ENCODE results near the gene LAMB3.
"Not testable (repeated sequence)": the region's sequence is repeated elsewhere in the genome, so short reads cannot be mapped to it uniquely, and the experiment has no call there.

Gene LAMB3

GRCh38 chr1:209652121-209652735 is at the start of gene LAMB3:
TSS of gene LAMB3 (minus strand) at chr1:209652425. CDS start at chr1:209650944, 1,481 bp downstream.
- DNase-seq: no peak

- DNase-seq: not testable (repeated sequence)
Measured at GRCh38 chr1:209700686-209701085, 48.5 kb upstream of the LAMB3 start.

- no peak for DNase-seq
Measured at GRCh38 chr1:209697126-209697525, 44.9 kb upstream of the LAMB3 start.

GRCh38 chr1:209696673-209697072 is 44.4 kb upstream of the LAMB3 start:
- no peak for DNase-seq

GRCh38 chr1:209692745-209693504 is 40.7 kb upstream of the LAMB3 start:
- peak; percentile 68 for DNase-seq

- DNase-seq: no peak
Measured at GRCh38 chr1:209692296-209692695, 40.1 kb upstream of the LAMB3 start.

GRCh38 chr1:209691237-209691636 is 39.0 kb upstream of the LAMB3 start:
- DNase-seq: no peak

GRCh38 chr1:209689477-209689876 is 37.3 kb upstream of the LAMB3 start:
- DNase-seq: no peak

GRCh38 chr1:209688746-209689234 is 36.6 kb upstream of the LAMB3 start:
- no peak for DNase-seq

GRCh38 chr1:209686322-209686721 is 34.1 kb upstream of the LAMB3 start:
- no peak for DNase-seq

- no peak for DNase-seq
Measured at GRCh38 chr1:209685821-209686220, 33.6 kb upstream of the LAMB3 start.

- DNase-seq: no peak
Measured at GRCh38 chr1:209678981-209679539, 26.8 kb upstream of the LAMB3 start.

GRCh38 chr1:209675565-209676154 is 23.4 kb upstream of the LAMB3 start:
- peak; percentile 25 for DNase-seq

GRCh38 chr1:209674957-209675564 is 22.8 kb upstream of the LAMB3 start, which contains the start of gene G0S2:
TSS of gene G0S2 (plus strand) at chr1:209675412. CDS start at chr1:209675685, 273 bp downstream.
- DNase-seq: no peak

GRCh38 chr1:209673631-209674417 is 21.6 kb upstream of the LAMB3 start:
- DNase-seq: no peak

GRCh38 chr1:209672705-209673630 is 20.7 kb upstream of the LAMB3 start:
- DNase-seq: no peak

GRCh38 chr1:209670441-209671082 is 18.3 kb upstream of the LAMB3 start:
- no peak for DNase-seq

GRCh38 chr1:209667708-209668107 is 15.5 kb upstream of the LAMB3 start:
- DNase-seq: no peak

GRCh38 chr1:209667103-209667502 is 14.9 kb upstream of the LAMB3 start:
- DNase-seq: no peak

- DNase-seq: no peak
Measured at GRCh38 chr1:209662879-209663327, 10.7 kb upstream of the LAMB3 start.
